Lower lobe of right lung (tissue), 2 donors: ENCODE data around the gene CCDC57. TPM values are rescaled to one million over a fixed set of nuclear protein-coding genes. Genes with fewer than 3 reads are reported as not detected.
A peak's percentile ranks its signal among the peaks of the same experiment; 100 is the strongest.

ENCODE experiments used
- ATAC-seq, 2 donors: fragments of 200-7000 bp; cut with Tn5 transposase; one replicate each; pipeline ENCODE4 v1.9.1; 2020 to 2022; ENCODE audit warnings: mild to moderate bottlenecking in 2 of 2, moderate library complexity in 2 of 2
- DNase-seq: peaks from one replicate; pipeline ENCODE4 v3.0.0-alpha.2; 2020
- H3K27ac ChIP-seq: fragments of 200-600 bp; one replicate; pipeline ENCODE4 v1.8.0; 2022
- H3K27me3 ChIP-seq: fragments of 200-600 bp; one replicate; pipeline ENCODE4 v1.8.0; 2022; ENCODE audit warnings: low read depth
- H3K36me3 ChIP-seq: fragments of 200-600 bp; one replicate; pipeline ENCODE4 v1.8.0; 2022; ENCODE audit warnings: mild to moderate bottlenecking
- H3K4me1 ChIP-seq: fragments of 200-600 bp; one replicate; pipeline ENCODE4 v1.8.0; 2022
- H3K4me3 ChIP-seq: fragments of 200-600 bp; one replicate; pipeline ENCODE4 v1.8.0; 2022; ENCODE audit warnings: mild to moderate bottlenecking
- H3K9me3 ChIP-seq: fragments of 200-600 bp; one replicate; pipeline ENCODE4 v1.8.0; 2022
- intact Hi-C: fragments of 100-400 bp; cut with DNase I; formaldehyde crosslinking; loops from one replicate; pipeline ENCODE4 v1.11.0; 2022
- total RNA-seq: library from RNA; stranded (reverse); fragmentation: NEBNext Ultra II Directional; extraction: Animal tissue kit (Norgen Biotek cat#: 25700); gene quantifications from one replicate; pipeline ENCODE4 v1.2.1, GENCODE V29; 2021
- TF ChIP-seq, protein P1 (sequence below): fragments of 200-600 bp; IDR thresholded peaks from one replicate; pipeline ENCODE4 v1.8.0; 2022; ENCODE audit warnings: antibody characterized with exemption, mild to moderate bottlenecking
- donor health status: DM: no; HTN: yes; CAD: no; lungs with severe emphysema.

CCDC57 gene
- total RNA-seq, 1 donor from 2014 or later, result 63.4 TPM

DNA sequence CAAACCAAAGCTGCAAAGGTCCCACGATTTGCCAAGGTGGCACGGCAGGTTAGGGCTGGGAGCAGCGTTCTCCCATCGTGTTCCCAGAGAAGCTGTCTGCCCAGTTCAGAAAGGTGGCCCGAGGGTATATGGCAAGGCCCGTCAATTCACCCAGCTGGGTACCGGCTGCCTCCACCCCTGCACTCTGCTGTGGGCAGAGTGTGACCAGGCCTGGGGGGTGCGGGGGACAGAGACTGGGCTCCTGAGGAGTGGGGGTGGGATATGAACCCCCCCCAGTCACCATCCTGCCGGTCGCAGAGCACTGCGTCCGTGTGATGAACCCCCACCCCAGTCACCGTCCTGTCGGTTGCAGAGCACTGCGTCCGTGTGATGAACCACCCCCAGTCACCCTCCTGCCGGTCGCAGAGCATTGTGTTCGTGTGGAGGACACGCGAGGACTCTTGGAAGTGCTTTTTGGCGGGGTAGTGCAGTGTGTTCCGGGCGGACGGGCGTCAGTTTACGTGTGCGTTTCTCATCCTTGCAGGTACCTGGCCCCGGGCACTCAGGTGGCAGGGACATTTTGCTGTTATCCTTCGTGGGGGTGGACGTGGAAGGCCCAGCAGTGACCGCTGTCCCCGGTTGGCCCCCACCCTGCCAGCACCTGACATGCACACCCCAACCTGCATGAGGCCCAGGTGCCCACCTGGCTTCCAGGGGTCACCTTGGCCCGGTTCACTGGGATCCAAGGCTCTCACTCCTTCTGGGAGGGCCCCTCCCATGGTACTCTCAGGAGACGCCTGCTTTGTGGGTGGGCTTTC lies 111.9 kb downstream of the CCDC57 start:
- Histone ChIP-seq H3K9me3 (no peaks in the 10 kb centered on the region), H3K36me3 (peaks cover 7% of the 10 kb centered on the region), H3K4me1 (peaks cover 68% of the 10 kb centered on the region), H3K27me3 (no peaks in the 10 kb centered on the region), H3K27ac (peak overlapping the region; percentile 6), H3K4me3 (no peak overlapping the region)
- ATAC-seq (no peak), DNase-seq (no peak)
- intact Hi-C loops, result no loop called here
- TF ChIP-seq, protein P1, sequence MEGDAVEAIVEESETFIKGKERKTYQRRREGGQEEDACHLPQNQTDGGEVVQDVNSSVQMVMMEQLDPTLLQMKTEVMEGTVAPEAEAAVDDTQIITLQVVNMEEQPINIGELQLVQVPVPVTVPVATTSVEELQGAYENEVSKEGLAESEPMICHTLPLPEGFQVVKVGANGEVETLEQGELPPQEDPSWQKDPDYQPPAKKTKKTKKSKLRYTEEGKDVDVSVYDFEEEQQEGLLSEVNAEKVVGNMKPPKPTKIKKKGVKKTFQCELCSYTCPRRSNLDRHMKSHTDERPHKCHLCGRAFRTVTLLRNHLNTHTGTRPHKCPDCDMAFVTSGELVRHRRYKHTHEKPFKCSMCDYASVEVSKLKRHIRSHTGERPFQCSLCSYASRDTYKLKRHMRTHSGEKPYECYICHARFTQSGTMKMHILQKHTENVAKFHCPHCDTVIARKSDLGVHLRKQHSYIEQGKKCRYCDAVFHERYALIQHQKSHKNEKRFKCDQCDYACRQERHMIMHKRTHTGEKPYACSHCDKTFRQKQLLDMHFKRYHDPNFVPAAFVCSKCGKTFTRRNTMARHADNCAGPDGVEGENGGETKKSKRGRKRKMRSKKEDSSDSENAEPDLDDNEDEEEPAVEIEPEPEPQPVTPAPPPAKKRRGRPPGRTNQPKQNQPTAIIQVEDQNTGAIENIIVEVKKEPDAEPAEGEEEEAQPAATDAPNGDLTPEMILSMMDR, result no peak

DNA sequence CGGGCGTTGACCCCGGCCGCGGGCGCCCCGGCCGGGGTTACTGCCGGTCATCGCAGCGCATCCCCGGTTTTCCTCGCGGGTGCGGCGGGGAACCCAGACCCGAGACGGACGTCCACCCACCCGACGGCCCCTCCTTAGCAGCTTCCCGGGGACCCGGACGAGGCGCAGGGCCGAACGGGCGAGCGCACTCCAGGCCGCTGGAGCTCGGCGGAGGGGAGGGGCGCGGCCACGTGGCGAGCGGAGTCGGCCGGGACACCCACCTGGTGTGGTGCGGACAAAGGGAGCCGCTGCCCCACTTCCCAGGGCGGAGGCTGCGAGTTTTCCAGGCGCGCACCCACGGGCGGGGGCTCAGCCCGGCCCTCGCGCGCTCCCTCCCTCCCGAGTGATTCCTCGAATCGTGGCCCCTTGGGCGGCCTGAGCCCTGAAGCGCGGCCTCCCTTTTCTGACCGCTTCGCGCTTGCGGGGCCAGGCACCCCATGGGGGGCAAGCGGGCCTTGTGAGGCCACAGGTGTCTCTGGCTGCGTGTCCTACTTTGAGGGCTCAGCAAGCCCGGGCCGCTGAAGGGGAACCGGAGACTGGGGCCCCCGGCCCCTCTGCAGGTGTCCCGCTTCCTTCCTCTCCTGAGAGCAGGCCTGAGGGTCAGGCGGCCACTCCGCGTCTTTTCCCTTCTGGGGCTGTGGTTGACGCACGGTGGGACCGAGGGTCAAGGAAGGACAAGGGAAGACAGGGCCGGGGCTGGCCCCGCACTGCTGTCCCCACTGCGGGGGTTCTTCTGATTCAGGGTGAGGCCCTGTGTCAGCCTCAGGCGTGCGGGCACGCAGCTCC lies 113.5 kb downstream of the CCDC57 start:
- H3K27me3 ChIP-seq, result no peaks in the 10 kb centered on the region
- ATAC-seq (peak; percentile 2 to 14), DNase-seq (no peak)
- intact Hi-C loops, result no loop called here
- TF ChIP-seq, protein P1, result no peak
- H3K4me3 ChIP-seq, result peak overlapping the region; percentile 80
- H3K9me3 ChIP-seq, result no peaks in the 10 kb centered on the region
- H3K27ac ChIP-seq, result peak overlapping the region; percentile 96
- peaks cover 60% of the 10 kb centered on the region for H3K4me1 ChIP-seq
- H3K36me3 ChIP-seq, result peaks cover 23% of the 10 kb centered on the region

DNA sequence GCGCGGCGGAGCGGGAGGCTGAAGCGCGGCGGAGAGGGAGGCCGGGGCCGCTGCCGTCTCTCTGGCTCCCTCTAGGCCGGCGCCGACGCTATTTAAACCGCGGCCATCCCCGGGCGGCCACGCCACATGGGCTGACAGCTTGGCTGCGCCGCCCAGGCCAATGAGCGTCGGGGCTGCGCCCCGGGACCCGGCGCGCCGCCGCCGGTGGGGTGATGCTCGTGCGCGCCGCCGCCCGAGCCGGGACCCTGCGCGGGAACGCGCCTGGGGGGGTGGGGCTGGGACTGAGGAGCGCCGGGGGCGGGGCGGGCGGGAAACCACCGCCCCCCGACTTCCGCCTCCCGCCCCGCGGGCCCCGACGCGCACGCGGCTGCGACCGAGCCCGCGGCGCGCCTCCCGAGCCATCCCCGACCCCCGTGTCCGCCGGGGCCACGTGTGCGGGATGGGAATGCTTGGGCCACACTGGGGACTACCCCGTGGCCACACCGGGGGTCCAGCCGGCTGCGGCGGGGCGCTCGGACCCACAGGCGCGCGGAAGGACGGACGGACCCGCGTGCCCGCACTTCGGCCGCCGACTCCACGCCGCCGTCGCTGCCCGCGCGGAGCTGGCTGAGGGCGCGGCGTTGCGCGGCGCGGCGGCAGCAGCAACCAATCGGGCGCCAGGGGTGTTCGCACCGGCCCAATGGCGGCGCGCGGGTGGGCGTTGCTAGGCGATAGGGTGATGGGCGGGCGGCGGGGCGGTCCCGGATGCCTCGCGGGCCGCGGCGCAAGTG lies 114.3 kb downstream of the CCDC57 start, which contains the start of gene FASN:
TSS of gene FASN (minus strand) at position 68 of the 770 bp plus-strand sequence. CDS start 1,791 bp downstream, outside the sequence.
- peak within 1 kb of the TSS; percentile 80 for H3K4me3 ChIP-seq
- ATAC-seq, result peak; percentile 89 to 90
- H3K36me3 ChIP-seq, result peaks cover 31% of the 10 kb centered on the region
- peaks cover 52% of the 10 kb centered on the region for H3K4me1 ChIP-seq
- no peaks in the 10 kb centered on the region for H3K27me3 ChIP-seq
- no peaks in the 10 kb centered on the region for H3K9me3 ChIP-seq
- TF ChIP-seq, protein P1, result peak; percentile 44
- DNase-seq, result peak; percentile 96
- peak within 1 kb of the TSS; percentile 96 for H3K27ac ChIP-seq
- intact Hi-C loops, result no loop called here

DNA sequence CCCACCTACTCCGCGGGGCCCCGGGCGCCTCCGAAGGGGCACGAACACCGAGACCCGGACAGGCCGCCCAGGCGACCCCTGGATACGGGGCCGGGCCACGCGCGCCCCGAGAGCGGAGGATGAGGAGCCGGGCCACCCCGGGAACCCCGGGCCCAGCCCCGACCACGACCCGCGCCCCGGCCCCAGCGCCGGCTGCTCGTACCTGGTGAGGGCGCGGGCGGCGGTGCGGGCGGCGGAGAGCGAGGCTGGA lies 114.8 kb downstream of the CCDC57 start:
- no peak for DNase-seq
- no peaks in the 10 kb centered on the region for H3K9me3 ChIP-seq

More for the DNA sequence above, 114.8 kb downstream of the CCDC57 start:
- TF ChIP-seq, protein P1, result no peak
- intact Hi-C loops, result no loop called here
- Histone ChIP-seq H3K4me3 (peak overlapping the region; percentile 80), H3K27me3 (no peaks in the 10 kb centered on the region), H3K27ac (peak overlapping the region; percentile 96), H3K4me1 (peaks cover 47% of the 10 kb centered on the region), H3K36me3 (peaks cover 36% of the 10 kb centered on the region)
- no peak for ATAC-seq
